ENCODE data around the gene OR52B6.

The OR52B6 gene

GRCh38 chr11:5548440-5548839 is 32.2 kb upstream of the OR52B6 start, which contains the start of gene OR52H1:
TSS of gene OR52H1 (minus strand) at chr11:5548540. CDS start at chr11:5545505, 3,035 bp downstream.
- no peak for TF ChIP-seq CTCF (IDR thresholded peaks at IDR 0.05; ENCODE audit: low read depth, low read length)

GRCh38 chr11:5550440-5551095 is 30.1 kb upstream of the OR52B6 start:
- H3K4me3 ChIP-seq (ENCODE audit: low read depth, low read length), result no peak overlapping the region

More at GRCh38 chr11:5548440-5548839, 32.2 kb upstream of the OR52B6 start, which contains the start of gene OR52H1:
- no peak within 1 kb of the TSS for H3K4me3 ChIP-seq (ENCODE audit: low read depth, low read length)

GRCh38 chr11:5553343-5553742 is 27.3 kb upstream of the OR52B6 start:
- no peak overlapping the region for H3K4me3 ChIP-seq (ENCODE audit: low read depth, low read length)
- TF ChIP-seq CTCF (IDR thresholded peaks at IDR 0.05; ENCODE audit: low read depth, low read length), result no peak

More at GRCh38 chr11:5550440-5551095, 30.1 kb upstream of the OR52B6 start:
- TF ChIP-seq CTCF (IDR thresholded peaks at IDR 0.05; ENCODE audit: low read depth, low read length), result no peak

GRCh38 chr11:5556596-5557188 is 24.0 kb upstream of the OR52B6 start:
- TF ChIP-seq CTCF (IDR thresholded peaks at IDR 0.05; ENCODE audit: low read depth, low read length), result no peak

GRCh38 chr11:5557751-5558150 is 22.9 kb upstream of the OR52B6 start:
- no peak for TF ChIP-seq CTCF (IDR thresholded peaks at IDR 0.05; ENCODE audit: low read depth, low read length)
- H3K4me3 ChIP-seq (ENCODE audit: low read depth, low read length), result no peak overlapping the region

More at GRCh38 chr11:5556596-5557188, 24.0 kb upstream of the OR52B6 start:
- no peak overlapping the region for H3K4me3 ChIP-seq (ENCODE audit: low read depth, low read length)

- TF ChIP-seq CTCF (IDR thresholded peaks at IDR 0.05; ENCODE audit: low read depth, low read length), result no peak
- H3K4me3 ChIP-seq (ENCODE audit: low read depth, low read length), result no peak overlapping the region
Observed at GRCh38 chr11:5564259-5565019, 16.2 kb upstream of the OR52B6 start.

Measured in WI38 (cell line).